Endothelial cell (in vitro differentiated cells): ENCODE results near the gene FADS2. TPM values are rescaled to one million over a fixed set of nuclear protein-coding genes. Genes with fewer than 3 reads are reported as not detected.

ENCODE experiments used
- DNase-seq: peaks from one replicate; pipeline ENCODE4 v3.0.0; 2021; ENCODE audit warnings: low spot score
- H3K27ac Mint-ChIP-seq: one replicate; pipeline ENCODE4 v1.8.0; 2021; ENCODE audit warnings: mixed read lengths, inconsistent platforms; ENCODE audit not compliant: unreplicated experiment
- H3K27me3 Mint-ChIP-seq: one replicate; pipeline ENCODE4 v1.8.0; 2021; ENCODE audit warnings: mild to moderate bottlenecking, moderate library complexity, mixed read lengths, inconsistent platforms; ENCODE audit not compliant: unreplicated experiment
- H3K36me3 Mint-ChIP-seq: one replicate; pipeline ENCODE4 v1.8.0; 2021; ENCODE audit warnings: mild to moderate bottlenecking, low read depth, mixed read lengths, inconsistent platforms; ENCODE audit not compliant: unreplicated experiment
- H3K4me1 Mint-ChIP-seq: one replicate; pipeline ENCODE4 v1.8.0; 2021; ENCODE audit warnings: mild to moderate bottlenecking, mixed read lengths, inconsistent platforms; ENCODE audit not compliant: unreplicated experiment
- H3K4me3 Mint-ChIP-seq: one replicate; pipeline ENCODE4 v1.8.0; 2021; ENCODE audit warnings: mild to moderate bottlenecking, mixed read lengths, inconsistent platforms; ENCODE audit not compliant: unreplicated experiment
- H3K9me3 Mint-ChIP-seq: one replicate; pipeline ENCODE4 v1.8.0; 2021; ENCODE audit warnings: mixed read lengths, inconsistent platforms; ENCODE audit not compliant: unreplicated experiment
- CTCF ChIP-seq: fragments of 200-600 bp; sonication (generic); IDR thresholded peaks from one replicate; pipeline ENCODE4 v1.5.0; 2021; ENCODE audit warnings: antibody characterized with exemption; ENCODE audit not compliant: unreplicated experiment
- long read RNA-seq: library from polyadenylated mRNA; unstranded; transcript quantifications from one replicate; pipeline ENCODE4 v2.0.0, GENCODE V29; 2020; ENCODE audit not compliant: unreplicated experiment
- total RNA-seq: library from RNA; stranded (reverse); fragmentation: NEBNext Ultra II Directional; extraction: Animal tissue kit (Norgen Biotek cat#: 25700); gene quantifications from one replicate; pipeline ENCODE4 v1.2.1, GENCODE V29; 2021; ENCODE audit not compliant: unreplicated experiment

Gene FADS2
- 682 TPM for total RNA-seq
- long read RNA-seq, full-length matches to known transcripts, result 48 of 76 reads
- long read RNA-seq, partial matches to known transcripts, result 25 of 76 reads
- long read RNA-seq, other reads (novel, unspliced or antisense), result 3 of 76 reads

GRCh38 chr11:61827571-61828378 lies at the start of gene FADS2:
Gene FADS2, plus strand, starts transcription at chr11:61828300. Its CDS starts 91 bp downstream, at chr11:61828391.
- Mint-ChIP-seq H3K27ac (peak within 1 kb of the TSS; percentile 89), H3K27me3 (peaks cover 10% of the 10 kb centered on the region), H3K4me1 (peaks cover 44% of the 10 kb centered on the region), H3K4me3 (peak within 1 kb of the TSS; percentile 98), H3K9me3 (no peaks in the 10 kb centered on the region), H3K36me3 (peaks cover 11% of the 10 kb centered on the region)
- DNase-seq, result peak; percentile 93
- TF ChIP-seq CTCF, result peak; percentile 8

GRCh38 chr11:61778357-61778886 lies 49.7 kb upstream of the FADS2 start:
- Mint-ChIP-seq H3K4me3 (peak overlapping the region; percentile 59), H3K27ac (no peak overlapping the region), H3K9me3 (no peaks in the 10 kb centered on the region), H3K36me3 (no peaks in the 10 kb centered on the region), H3K4me1 (no peaks in the 10 kb centered on the region), H3K27me3 (peaks cover 10% of the 10 kb centered on the region)
- TF ChIP-seq CTCF, result no peak
- DNase-seq, result no peak

- peaks cover 8% of the 10 kb centered on the region for H3K27me3 Mint-ChIP-seq
- DNase-seq, result no peak
- H3K36me3 Mint-ChIP-seq, result no peaks in the 10 kb centered on the region
- TF ChIP-seq CTCF, result no peak
- no peak overlapping the region for H3K4me3 Mint-ChIP-seq
- H3K9me3 Mint-ChIP-seq, result no peaks in the 10 kb centered on the region
- H3K27ac Mint-ChIP-seq, result peak overlapping the region; percentile 22
- H3K4me1 Mint-ChIP-seq, result no peaks in the 10 kb centered on the region
Observed at GRCh38 chr11:61778920-61779650, 49.0 kb upstream of the FADS2 start.

- Mint-ChIP-seq H3K36me3 (peaks cover 3% of the 10 kb centered on the region), H3K9me3 (no peaks in the 10 kb centered on the region), H3K27ac (no peak overlapping the region), H3K4me3 (no peak overlapping the region), H3K4me1 (no peaks in the 10 kb centered on the region), H3K27me3 (peaks cover 7% of the 10 kb centered on the region)
- DNase-seq, result no peak
- no peak for TF ChIP-seq CTCF
Observed at GRCh38 chr11:61779666-61780525, 48.2 kb upstream of the FADS2 start.
